Esophagus muscularis mucosa (tissue), 3 donors: ENCODE data around the gene IL36B.

ENCODE experiments used
- CTCF ChIP-seq, 3 experiments: fragments of 200-600 bp in 2 of 3; fragments of 450-650 bp in 1 of 3; sonication (generic) in 2 of 3; IDR thresholded peaks; one replicate each; pipeline ENCODE4 v1.5.1; 2017 to 2019; ENCODE audit warnings: antibody characterized with exemption in 3 of 3, mild to moderate bottlenecking in 2 of 3, moderate library complexity in 1 of 3
- EP300 ChIP-seq: sonication (generic); formaldehyde crosslinking; IDR thresholded peaks from one replicate; pipeline ENCODE4 v1.6.1; 2017; ENCODE audit warnings: antibody characterized with exemption

GRCh38 chr2:113000436-113000835 lies 52.2 kb downstream of the IL36B start:
- TF ChIP-seq CTCF (IDR thresholded peaks at IDR 0.05), result no peak
- TF ChIP-seq EP300, result no peak
